T47D (cell line): ENCODE results near the gene GPR180.

Experiments used
- DNase-seq, 2 experiments: peaks; one replicate each; pipeline versions ENCODE4 v3.0.0 to v3.0.0-alpha.2; 2011 to 2012; ENCODE audit warnings: low read depth in 1 of 2, low spot score in 1 of 2
- JUND ChIP-seq: IDR thresholded peaks from 2 replicates; pipeline ENCODE4 v1.6.1; 2012; ENCODE audit warnings: low read depth
- in situ Hi-C: cut with HindIII; loops from 2 replicates; pipeline ENCODE4 v1.10.0; 2016; ENCODE audit warnings: low sequenced_read_pairs, low pct_unique_long_range_greater_than_20kb

GPR180 gene

GRCh38 chr13:94579063-94579462 lies 22.6 kb upstream of the GPR180 start:
- DNase-seq, result no peak
- TF ChIP-seq JUND, result no peak
- in situ Hi-C loops, result no loop called here

GRCh38 chr13:94583926-94584325 lies 17.7 kb upstream of the GPR180 start:
- DNase-seq, result no peak
- no peak for TF ChIP-seq JUND
- in situ Hi-C loops, result no loop called here

GRCh38 chr13:94585543-94586101 lies 16.0 kb upstream of the GPR180 start:
- in situ Hi-C loops, result no loop called here
- DNase-seq, result no peak

GRCh38 chr13:94586371-94586770 lies 15.3 kb upstream of the GPR180 start:
- in situ Hi-C loops, result no loop called here
- no peak for DNase-seq
- no peak for TF ChIP-seq JUND

More at GRCh38 chr13:94585543-94586101, 16.0 kb upstream of the GPR180 start:
- TF ChIP-seq JUND, result no peak

GRCh38 chr13:94588541-94588940 lies 13.1 kb upstream of the GPR180 start:
- no peak for DNase-seq
- in situ Hi-C loops, result no loop called here
- no peak for TF ChIP-seq JUND

- no peak for DNase-seq
- no peak for TF ChIP-seq JUND
- in situ Hi-C loops, result no loop called here
Measured at GRCh38 chr13:94590744-94591143, 10.9 kb upstream of the GPR180 start.

GRCh38 chr13:94595001-94595949 lies 6.4 kb upstream of the GPR180 start:
- no peak for TF ChIP-seq JUND
- peak; percentile 5 to 18 for DNase-seq
- in situ Hi-C loops, result no loop called here

GRCh38 chr13:94595950-94596574 lies 5.6 kb upstream of the GPR180 start, which contains the start of gene TGDS:
TGDS (minus strand) TSS chr13:94596152; CDS start chr13:94596136, 16 bp downstream.
- no peak for TF ChIP-seq JUND
- peak; percentile 60 to 94 for DNase-seq
- in situ Hi-C loops, result no loop called here

GRCh38 chr13:94596575-94596971 lies 5.1 kb upstream of the GPR180 start:
- in situ Hi-C loops, result no loop called here
- DNase-seq, result no peak

GRCh38 chr13:94598281-94598680 lies 3.4 kb upstream of the GPR180 start:
- in situ Hi-C loops, result no loop called here
- no peak for TF ChIP-seq JUND
- DNase-seq, result no peak

More at GRCh38 chr13:94596575-94596971, 5.1 kb upstream of the GPR180 start:
- TF ChIP-seq JUND, result no peak

- in situ Hi-C loops, result no loop called here
- no peak for DNase-seq
- no peak for TF ChIP-seq JUND
Measured at GRCh38 chr13:94599877-94600276, 1.8 kb upstream of the GPR180 start.

GRCh38 chr13:94602467-94602866 lies 810 bp downstream of the GPR180 start:
- in situ Hi-C loops, result no loop called here

GRCh38 chr13:94607056-94607455 lies 5.4 kb downstream of the GPR180 start:
- no peak for TF ChIP-seq JUND
- DNase-seq, result no peak
- in situ Hi-C loops, result no loop called here

More at GRCh38 chr13:94602467-94602866, 810 bp downstream of the GPR180 start:
- DNase-seq, result no peak
- TF ChIP-seq JUND, result no peak
